ENCODE results near the gene IL9R. TPM values are rescaled to one million over a fixed set of nuclear protein-coding genes. Genes with fewer than 3 reads are reported as not detected.
"Not testable (repeated sequence)": the region's sequence is repeated elsewhere in the genome, so short reads cannot be mapped to it uniquely, and the experiment has no call there.

Gene IL9R
- not detected in 2 replicates for total RNA-seq (2014; rRNA removed; shearing (Covaris generic))

- DNase-seq (ENCODE audit: low spot score), result no peak
Observed at GRCh38 chrX:155997436-155997835, at the start of gene IL9R. Gene IL9R (plus strand): TSS chrX:155997696. CDS start chrX:155997760, 64 bp downstream.

GRCh38 chrX:155949098-155949497 is 48.4 kb upstream of the IL9R start:
- no peak for DNase-seq (ENCODE audit: low spot score)

- DNase-seq (ENCODE audit: low spot score), result no peak
Observed at GRCh38 chrX:155951237-155951789, 46.2 kb upstream of the IL9R start.

GRCh38 chrX:155953055-155953454 is 44.4 kb upstream of the IL9R start:
- DNase-seq (ENCODE audit: low spot score), result no peak

GRCh38 chrX:155954793-155955192 is 42.7 kb upstream of the IL9R start:
- no peak for DNase-seq (ENCODE audit: low spot score)

- no peak for DNase-seq (ENCODE audit: low spot score)
Observed at GRCh38 chrX:155956099-155956498, 41.4 kb upstream of the IL9R start.

- DNase-seq (ENCODE audit: low spot score), result no peak
Observed at GRCh38 chrX:155956649-155957048, 40.8 kb upstream of the IL9R start.

- DNase-seq (ENCODE audit: low spot score), result no peak
Observed at GRCh38 chrX:155957843-155958242, 39.7 kb upstream of the IL9R start.

- DNase-seq (ENCODE audit: low spot score), result no peak
Observed at GRCh38 chrX:155959018-155959587, 38.4 kb upstream of the IL9R start.

- no peak for DNase-seq (ENCODE audit: low spot score)
Observed at GRCh38 chrX:155962906-155963305, 34.6 kb upstream of the IL9R start.

GRCh38 chrX:155966876-155967275 is 30.6 kb upstream of the IL9R start:
- DNase-seq (ENCODE audit: low spot score), result no peak

- DNase-seq (ENCODE audit: low spot score), result no peak
Observed at GRCh38 chrX:155967653-155968325, 29.7 kb upstream of the IL9R start.

- DNase-seq (ENCODE audit: low spot score), result no peak
Observed at GRCh38 chrX:155968326-155968661, 29.2 kb upstream of the IL9R start.

- DNase-seq (ENCODE audit: low spot score), result no peak
Observed at GRCh38 chrX:155968791-155969190, 28.7 kb upstream of the IL9R start.

GRCh38 chrX:155971658-155972057 is 25.8 kb upstream of the IL9R start:
- not testable (repeated sequence) for DNase-seq (ENCODE audit: low spot score)

- DNase-seq (ENCODE audit: low spot score), result not testable (repeated sequence)
Observed at GRCh38 chrX:155972241-155972640, 25.3 kb upstream of the IL9R start.

GRCh38 chrX:155983326-155983725 is 14.2 kb upstream of the IL9R start:
- no peak for DNase-seq (ENCODE audit: low spot score)

GRCh38 chrX:155985208-155985607 is 12.3 kb upstream of the IL9R start:
- DNase-seq (ENCODE audit: low spot score), result no peak

- DNase-seq (ENCODE audit: low spot score), result not testable (repeated sequence)
Observed at GRCh38 chrX:155986995-155987394, 10.5 kb upstream of the IL9R start.

- DNase-seq (ENCODE audit: low spot score), result no peak
Observed at GRCh38 chrX:155988859-155989258, 8.6 kb upstream of the IL9R start.

GRCh38 chrX:155993421-155993820 is 4.1 kb upstream of the IL9R start:
- no peak for DNase-seq (ENCODE audit: low spot score)

GRCh38 chrX:155995321-155995875 is 2.1 kb upstream of the IL9R start:
- DNase-seq (ENCODE audit: low spot score), result no peak

- no peak for DNase-seq (ENCODE audit: low spot score)
Observed at GRCh38 chrX:155998116-155998515, 620 bp downstream of the IL9R start.
